Astrocyte of the hippocampus (primary cell): Measurements from ENCODE around the gene PRELID3B.

Experiments
- DNase-seq: peaks from one replicate; pipeline ENCODE4 v3.0.0; 2011; ENCODE audit warnings: low read depth, low spot score

PRELID3B gene

DNA sequence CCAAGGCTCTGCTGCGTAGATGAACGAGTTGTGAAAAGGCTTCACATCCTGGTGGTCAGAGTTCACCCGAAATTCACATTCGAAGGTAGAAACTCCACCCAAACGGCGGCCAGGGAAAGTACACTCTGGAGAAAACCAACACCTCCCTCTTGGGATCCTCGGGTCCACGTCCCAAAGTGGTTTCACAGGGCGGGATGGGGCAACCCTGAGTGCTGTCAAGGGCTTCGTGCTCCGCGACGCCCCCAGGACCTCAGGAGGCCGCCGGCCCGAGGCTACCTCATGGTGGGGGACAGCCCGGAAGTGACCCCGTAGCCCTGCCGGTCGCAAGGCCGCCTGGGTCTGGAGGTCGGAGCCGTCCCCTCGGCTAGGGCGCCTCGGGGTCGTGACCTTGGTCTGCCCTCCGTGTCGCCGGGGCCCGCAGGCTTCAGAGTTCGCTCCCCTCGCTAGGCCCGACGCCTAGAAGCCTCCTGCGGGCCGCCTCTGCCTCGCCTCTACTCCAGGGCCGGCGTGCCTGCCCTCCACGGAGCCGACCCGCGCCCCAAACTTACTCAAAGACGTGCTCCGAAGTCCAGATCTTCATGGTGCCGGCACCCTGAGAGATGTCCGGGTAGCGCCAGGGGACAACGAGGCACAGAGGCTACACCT is at the start of gene PRELID3B:
PRELID3B (minus strand) TSS at position 636 of the 645 bp plus-strand sequence; CDS start at position 580, 56 bp downstream.
- DNase-seq = no peak

DNA sequence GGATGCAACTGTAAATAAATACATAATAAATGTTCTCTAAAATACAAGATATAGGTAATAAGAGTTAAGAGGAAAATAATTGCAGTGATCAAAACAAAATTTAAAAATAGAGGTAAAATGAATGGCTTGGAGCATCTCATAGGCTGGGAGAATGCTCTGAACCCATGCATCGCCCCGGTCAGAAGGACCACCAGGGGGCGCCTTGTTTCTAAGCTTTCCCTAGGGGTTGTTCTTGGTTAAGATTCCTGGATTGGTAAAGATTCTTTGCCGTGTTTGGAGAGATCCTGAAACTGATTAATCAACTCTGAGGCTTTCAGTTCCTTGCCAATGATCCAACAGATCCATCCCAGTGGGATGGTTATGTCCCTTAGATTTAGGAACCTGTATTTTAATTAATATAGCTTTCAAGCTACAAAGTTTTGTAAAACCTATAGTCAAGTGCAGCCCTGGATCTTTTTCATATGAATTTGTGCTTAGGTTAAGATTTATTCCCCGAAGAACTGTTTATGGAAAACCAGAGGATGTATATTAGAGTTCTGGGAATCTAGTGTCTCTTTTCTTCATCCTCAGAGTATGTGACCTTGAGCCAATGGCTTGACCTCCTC is 45.3 kb upstream of the PRELID3B start:
- DNase-seq = peak; percentile 53

DNA sequence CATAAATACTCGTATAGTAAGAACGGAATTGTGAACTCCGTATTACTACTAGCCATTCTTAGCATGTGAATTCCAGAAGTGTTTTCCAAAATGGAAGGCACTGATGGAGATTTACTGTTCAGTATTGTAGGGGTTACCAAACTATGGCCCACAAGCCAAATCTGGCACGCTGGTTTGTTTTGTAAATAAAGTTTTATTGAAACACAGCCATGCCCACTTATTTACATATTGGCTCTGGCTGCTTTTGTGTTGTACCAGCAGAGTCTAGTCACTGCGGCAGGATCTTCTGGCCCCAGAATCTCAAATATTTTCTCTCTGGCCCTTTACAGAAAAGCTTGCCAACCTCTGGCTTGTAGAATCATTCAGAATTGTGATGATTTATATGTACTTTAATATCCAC is 44.3 kb upstream of the PRELID3B start:
- no peak for DNase-seq

DNA sequence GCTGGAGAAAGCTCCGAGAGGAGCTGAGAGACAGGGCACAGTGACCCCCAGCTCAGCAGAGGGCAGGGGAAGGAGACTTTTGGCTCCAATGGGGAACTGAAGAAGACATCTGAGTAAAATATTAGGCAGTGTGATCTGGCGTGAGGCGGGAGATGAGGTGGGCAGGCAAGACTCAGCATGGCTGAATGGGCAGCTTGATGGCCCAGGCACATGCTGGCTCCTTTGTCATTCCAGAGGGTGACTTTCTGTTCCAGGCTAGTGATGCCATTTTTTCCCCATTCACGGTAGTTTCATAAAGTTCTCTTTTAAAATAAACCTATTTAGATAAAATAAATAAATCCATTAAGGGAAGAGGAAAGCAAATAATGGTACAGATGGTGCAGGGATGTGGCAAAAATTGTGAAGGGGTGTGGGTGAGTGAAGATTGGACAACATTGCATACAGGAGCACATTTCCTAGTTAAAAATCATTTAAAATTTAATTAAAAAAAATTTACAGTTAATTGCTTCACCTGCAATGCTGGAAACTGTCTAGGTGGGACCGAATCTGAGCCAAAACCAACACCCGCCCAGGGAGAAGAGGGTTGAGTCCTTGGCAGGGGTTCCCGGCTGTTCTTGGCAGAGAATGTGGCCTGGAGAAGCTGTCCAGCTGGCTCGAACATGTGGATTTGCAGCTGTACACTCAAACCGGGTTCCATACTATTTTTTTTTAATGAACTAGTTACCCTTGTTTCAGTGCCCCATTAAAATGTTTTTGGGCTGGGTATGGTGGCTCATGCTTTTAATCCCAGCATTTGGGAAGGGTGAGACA is 41.7 kb upstream of the PRELID3B start:
- DNase-seq = no peak

DNA sequence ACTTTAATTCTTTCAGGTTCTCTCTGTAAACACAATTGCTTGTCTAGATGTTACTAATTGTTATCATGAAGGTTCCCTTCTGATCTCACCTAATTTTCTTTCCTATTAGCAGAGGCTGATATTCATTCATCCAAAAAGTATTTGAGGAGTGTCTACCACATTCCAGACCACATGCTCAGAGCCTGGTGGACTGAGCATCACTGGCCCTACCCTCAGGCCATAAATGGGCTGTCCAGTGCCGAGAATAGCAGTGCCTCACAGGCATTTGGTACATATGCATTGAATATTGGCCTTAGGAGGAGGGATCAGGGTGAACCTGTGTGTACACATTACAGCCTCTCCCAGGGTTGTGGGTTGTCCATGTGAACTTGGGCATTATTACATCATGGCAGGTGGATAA is 40.4 kb upstream of the PRELID3B start:
- DNase-seq = peak; percentile 47

DNA sequence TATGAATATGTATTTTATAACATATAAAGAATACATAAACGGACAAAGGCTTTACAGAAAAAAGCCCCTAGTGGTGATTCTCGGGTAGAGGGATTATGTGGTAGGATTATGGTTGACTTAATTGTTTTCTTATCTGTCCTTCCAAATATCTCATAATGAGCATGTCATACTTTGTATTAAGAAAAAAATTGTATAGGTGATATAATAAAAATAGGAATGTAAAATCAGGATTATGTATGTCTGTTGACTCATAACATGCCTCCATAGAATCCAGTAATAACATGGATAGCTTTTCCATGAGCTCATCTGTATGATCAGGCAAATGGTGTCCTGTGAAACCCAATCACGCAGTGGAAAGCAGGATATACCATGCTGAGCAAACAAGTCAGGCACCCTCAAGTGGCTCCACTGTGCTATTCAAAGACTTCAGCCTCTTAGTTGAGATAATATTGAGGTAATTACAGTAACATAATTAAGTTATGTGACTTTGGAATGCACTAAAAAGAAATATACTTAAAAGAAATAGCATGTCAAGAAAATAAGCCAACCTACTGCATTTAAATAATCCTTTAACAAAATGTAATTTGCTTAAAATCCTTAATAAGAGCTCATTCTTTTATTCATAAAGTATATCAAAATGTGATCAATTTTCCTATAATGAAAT is 39.6 kb upstream of the PRELID3B start:
- DNase-seq = no peak

DNA sequence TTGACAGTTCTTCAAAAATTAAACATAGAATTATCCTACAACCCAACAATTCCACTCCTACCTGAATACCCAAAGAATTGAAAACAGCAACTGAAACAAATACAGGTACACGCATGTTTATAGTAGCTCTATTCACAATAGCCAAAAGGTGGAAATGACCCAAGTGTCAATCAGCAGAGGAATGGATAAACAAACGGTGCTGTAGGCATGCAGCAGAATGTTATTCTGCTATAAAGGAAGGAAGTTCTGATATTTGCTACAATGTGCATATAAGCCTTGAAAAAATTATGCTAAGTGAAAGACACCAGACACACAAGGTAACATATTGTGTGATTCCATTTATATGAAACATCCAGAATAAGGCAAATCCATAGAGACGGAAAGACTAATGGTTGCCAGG is 38.5 kb upstream of the PRELID3B start:
- DNase-seq = no peak

DNA sequence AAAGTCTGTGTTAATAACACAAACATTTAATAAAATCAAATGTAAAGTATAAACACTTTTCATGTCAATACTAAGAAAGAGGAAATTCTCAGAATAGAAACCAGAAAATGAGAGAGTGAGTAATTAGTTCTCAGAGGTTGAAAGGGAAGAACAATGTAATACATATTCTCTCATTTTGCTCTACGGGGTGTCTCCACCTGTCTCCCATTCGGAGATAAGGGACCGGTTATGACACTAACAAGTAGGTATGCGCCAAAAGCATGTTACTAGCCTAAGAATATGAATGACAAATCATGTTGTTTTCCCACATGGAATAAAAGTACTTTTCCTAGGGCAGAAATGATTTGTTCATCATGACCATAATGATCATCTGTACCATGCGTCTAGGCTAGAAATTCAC is 35.6 kb upstream of the PRELID3B start:
- DNase-seq = no peak

DNA sequence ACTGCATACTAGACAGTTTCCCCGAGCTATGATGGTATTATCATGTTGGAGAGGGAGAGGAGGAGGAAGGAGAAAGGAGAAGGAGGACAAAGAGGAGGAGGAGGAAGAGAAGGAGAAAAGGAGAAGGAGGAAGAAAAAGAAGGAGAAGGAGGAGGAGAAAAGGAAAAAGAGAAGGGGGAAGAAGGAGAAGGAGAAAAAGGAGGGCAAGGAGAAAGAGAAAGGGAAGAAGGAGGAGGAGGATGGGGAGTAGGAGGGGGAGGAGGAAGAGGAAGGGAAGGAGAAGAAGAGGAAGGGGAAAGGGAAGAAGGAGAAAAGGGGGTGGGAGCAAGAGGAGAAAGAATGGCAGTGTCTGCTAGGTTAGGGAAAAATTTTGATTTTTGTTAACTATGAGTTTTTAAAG is 35.1 kb upstream of the PRELID3B start:
- DNase-seq = no peak

DNA sequence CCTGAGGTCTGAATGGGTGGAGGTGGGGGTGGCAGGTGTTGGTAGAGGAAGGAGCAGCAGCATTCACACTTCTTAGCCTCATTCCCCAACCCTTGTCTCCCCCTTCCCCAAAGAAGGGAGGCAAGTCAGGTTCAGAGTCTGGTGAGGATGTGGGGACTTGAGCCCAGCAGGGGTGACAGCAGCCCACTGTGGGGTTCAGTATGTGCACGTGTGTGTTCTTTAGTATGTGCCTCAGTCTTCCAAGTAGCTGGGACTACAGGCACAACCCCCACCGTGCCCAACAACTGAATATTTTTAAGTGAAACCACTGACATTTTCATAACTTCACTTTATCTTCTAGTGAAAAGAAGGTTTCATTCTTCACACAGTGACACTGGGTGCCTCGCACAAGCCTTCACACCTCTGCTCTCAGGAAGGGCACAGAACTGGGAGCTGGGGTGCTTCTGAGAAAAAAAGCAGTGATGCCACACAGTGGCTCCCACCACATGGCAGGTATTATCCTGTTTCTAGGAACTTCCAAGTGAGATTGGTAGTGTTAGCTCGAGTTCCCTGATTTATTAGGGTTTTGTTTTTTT is 33.4 kb upstream of the PRELID3B start:
- DNase-seq = no peak

DNA sequence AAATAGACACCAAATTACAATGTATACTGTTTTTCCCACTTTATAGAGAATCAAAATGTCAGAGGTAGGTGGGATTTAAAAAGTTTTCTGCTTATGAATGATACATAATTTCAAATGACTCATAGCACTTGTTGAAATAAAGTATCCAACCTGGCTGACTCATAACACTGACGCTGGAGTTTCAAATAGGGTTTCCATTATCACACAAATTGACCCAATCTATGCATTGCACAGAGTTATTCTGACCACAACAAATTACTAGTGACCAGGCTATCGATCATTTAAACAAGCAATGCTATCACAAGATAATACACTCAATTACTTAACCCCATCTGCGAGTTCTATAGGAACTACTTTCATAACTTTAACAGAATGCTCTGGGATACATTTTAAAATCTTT is 31.9 kb upstream of the PRELID3B start:
- peak; percentile 21 for DNase-seq

DNA sequence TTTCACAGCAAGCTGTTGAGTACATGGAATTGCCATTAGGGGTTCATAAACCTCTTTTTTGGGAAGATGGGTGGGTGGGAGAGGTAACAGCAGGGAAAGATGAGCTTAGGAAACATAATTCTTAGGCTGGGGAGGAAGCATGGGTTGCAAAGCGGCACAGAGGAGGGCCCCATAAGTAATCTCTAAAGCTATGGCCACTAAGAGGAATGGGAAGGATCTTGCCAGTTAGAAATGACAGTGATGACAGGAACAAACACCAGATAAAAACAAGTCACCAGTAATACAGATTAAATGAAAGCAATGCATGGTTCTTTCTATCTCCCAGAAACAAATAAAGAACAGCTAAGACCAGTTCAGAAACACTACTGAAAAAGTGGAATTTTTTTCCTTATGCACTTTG is 31.0 kb upstream of the PRELID3B start:
- DNase-seq = no peak

DNA sequence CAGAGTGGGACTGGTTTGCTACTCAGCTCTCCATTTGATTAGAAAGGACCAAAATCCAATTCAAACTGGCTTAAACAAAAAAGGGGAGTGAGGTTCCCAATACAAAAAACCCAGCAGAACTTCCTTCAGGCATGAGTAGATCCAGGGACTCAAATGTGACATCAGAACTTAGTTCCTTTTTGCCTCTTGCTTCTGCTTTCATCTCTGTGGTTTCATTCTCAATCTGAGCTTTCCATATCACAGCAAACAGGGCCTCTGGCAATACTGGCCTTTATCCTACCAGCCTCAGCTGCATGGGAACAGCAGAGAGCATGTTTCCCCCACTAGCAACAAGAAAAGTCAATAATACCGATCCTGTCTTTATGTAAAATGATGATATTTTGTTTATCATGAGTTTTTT is 28.6 kb upstream of the PRELID3B start:
- DNase-seq = no peak

DNA sequence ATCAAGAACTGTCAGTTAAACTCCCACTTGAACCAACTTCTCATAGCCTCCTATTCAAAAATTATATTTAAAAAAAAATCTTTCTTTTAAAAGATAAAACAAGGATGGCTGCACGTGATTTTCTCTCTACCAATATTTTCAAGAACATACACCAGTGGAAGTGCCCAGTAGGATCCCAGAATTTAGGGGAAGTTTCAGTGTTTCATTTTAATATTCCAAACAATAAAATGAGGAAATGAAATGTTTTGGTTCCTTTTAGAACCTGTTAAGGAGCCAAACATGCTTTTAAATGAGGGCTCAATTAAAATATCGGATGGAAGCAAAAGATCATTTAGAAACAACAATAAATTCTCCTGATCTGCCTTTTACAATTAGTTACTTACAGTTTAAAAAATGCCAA is 26.4 kb upstream of the PRELID3B start:
- DNase-seq = no peak

DNA sequence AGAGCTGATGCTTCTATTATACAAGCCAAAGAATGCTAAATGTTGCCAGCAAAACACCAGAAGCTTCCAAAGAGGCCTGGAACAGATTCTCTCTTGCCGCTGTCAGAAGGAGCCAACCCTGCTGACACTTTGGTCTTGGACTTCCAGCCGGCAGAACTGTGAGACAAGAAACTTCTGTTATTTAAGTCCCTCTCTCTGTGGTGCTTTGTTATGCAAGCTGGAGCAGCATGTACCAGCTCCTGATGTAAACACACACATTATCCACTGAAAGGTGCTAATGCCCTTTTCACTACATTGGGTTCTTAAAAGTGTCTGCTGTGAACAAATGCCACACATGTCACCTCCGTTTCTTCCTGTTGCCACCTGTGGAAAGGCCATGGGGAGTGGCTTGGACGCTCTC is 25.9 kb upstream of the PRELID3B start:
- DNase-seq = no peak

DNA sequence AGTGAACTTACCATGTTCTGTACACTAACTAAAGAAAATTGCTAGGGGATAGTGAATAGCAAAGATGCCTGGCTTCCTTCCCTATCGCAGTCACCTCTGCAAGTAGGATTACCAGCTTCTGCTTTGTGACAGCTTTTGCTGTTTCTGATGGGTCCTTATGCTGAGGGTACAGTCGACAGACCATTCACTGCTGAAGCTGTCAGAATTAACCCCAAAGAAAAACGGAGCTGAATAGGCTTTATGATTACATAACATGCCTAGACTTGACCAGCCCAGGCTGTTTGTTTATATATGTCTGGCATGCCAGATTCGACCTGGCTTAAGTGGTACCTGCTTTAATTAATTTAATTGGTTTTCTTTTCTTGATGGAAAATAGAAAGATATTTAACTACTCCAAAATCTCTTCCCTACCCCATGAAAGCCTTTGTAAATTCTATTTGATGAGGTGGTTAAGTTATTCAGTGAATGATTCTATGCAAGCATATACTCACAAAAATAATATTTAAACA is 21.7 kb upstream of the PRELID3B start:
- no peak for DNase-seq

DNA sequence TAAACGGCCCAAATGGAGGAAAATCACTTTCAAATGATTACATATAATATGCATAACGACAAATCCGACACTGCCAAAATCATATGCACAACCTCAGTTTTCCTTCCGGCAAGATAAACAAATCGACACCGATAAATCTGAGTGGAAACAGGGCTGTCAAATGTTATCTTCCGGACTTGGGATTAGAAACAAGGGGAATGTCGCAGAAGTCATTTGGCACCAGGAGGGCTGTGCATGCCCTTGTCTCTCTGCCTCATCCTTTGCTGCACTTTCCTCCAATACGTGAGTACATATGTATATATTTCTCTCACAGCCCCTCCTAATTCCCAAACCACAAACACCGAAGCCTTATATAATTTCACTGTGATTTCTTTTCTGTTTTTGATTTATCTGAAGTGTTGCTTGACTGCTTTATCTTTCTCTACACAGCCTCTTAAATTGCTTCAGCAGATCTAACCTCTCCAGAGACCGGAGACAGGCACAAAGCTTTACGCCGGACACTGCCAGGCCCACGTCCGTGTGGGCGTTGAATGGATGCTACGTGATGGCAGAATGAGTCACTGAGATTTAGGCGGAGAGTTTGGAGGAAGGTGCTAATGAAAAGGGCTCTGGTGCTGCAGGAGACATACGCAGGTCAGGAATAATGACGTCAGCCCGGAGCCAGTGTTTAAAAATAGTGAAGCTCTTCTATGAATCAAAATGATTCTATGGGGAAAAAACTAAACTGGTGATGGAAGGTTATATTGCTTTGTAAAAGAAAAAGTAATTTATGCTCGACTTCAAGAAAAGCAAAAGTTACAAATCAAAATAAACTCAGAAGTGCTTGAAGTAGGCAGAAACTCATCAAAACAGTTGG is 21.0 kb upstream of the PRELID3B start:
- peak; percentile 75 for DNase-seq

DNA sequence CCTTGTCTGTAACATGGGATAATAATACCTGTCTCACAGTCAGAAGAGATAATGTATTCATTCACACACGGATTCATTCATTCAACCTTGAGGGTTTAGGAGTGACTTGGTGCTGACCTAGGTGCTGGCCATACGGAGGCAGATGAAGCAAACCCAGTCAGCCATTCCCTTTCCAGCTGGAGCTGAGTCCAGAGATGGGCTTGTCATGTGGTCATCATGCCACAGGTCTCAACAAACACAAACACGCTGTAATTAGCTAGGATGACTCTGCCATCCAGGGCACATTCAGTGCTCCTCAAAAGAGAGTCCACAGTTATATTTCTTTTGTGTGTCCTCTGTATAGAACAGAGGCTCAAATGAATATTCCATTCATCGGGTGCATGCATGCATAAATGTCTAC is 19.5 kb upstream of the PRELID3B start:
- no peak for DNase-seq

DNA sequence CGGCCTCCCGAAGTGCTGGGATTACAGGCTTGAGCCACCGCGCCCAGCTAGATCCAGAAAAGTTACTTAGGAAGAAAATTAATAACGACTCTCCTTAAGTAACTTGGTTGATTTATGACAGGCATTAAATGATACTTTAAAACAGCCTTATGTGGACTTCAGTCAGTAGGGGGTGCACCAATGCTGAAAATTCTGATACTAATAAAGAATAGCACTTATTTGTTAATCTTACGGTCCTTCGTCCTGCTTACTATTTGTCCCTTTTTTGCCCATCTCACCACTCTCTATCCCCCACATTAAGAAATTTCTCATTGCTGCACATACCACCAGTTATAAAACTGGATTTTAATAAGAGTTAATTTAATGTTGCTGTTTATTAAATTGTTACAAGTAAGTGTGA is 12.7 kb upstream of the PRELID3B start:
- DNase-seq = peak; percentile 18

DNA sequence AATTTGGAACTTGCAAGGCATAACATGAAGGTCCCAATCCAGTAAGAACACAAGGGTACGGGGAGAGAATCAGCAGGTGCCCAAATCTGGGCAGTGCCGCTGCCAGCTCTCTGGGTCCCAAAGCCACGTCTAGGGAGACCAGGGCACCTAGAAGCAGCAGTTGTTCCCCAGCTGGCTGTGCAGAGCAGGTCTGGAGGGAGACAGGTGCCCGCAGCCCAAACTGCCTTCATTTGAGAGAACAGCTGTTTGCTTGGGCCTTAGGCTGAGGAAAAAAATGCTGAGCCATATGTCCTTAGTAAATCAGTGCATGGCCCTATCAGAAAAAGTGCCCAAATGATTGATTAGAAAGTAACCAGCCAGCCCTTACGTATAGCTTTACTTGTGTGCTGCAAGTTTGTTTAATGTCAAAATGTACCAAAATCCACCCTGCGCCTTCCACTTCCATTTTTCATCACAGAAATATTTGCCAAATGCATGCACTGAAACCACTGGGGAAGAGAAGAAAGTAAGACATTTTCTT is 9.1 kb upstream of the PRELID3B start:
- DNase-seq = no peak

DNA sequence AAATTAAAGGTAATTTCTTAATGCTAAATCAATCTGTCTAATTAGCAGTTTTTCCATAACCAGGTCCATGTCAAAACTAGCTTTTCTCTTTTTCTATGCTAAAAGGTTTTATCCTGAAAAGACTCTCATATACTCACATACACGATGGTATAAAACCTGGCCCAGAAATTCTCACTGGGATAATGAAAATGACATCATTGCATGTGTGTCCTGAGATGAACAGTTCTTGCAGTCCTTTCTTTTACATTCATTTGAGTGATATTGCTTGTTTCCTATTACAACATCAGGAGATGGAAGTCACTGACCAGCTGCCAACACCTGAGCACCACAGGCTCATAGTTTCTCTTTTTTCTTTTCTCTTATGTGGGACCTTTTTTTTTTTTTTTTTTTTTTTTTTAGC is 7.9 kb upstream of the PRELID3B start:
- no peak for DNase-seq
